Sigmoid colon (tissue), 4 donors: ENCODE data around the gene SENP2.

Experiments used
- CTCF ChIP-seq, 4 experiments: fragments of 450-650 bp in 3 of 4; fragments of 200-600 bp in 1 of 4; IDR thresholded peaks; one replicate each; pipeline ENCODE4 v1.5.1; 2016 to 2019; ENCODE audit warnings: antibody characterized with exemption in 4 of 4, mild to moderate bottlenecking in 3 of 4, moderate library complexity in 2 of 4
- EP300 ChIP-seq, 4 donors: sonication (generic); formaldehyde crosslinking; IDR thresholded peaks; one replicate each; pipeline ENCODE4 v1.6.1; 2017; ENCODE audit warnings: antibody characterized with exemption in 4 of 4

GRCh38 chr3:185605566-185605965 is 19.5 kb downstream of the SENP2 start:
- TF ChIP-seq CTCF (IDR thresholded peaks at IDR 0.05) = no peak
- no peak for TF ChIP-seq EP300 (IDR thresholded peaks at IDR 0.05)
